B cell (primary cell): ENCODE measurements around the gene MGST2. TPM values are rescaled to one million over a fixed set of nuclear protein-coding genes. Genes with fewer than 3 reads are reported as not detected.

Experiments used
- ATAC-seq: fragments of 200-7000 bp; cut with Tn5 transposase; one replicate; pipeline ENCODE4 v1.10.0; 2021; ENCODE audit warnings: low read depth, mild to moderate bottlenecking, moderate number of reproducible peaks, moderate library complexity
- CTCF ChIA-PET: fragments of 350-600 bp; sonication (Branson Sonifier 250); formaldehyde crosslinking; loops from one replicate; lab custom pipeline; 2021; ENCODE audit warnings: antibody characterized with exemption, inconsistent platforms; lab: Charles Lee
- POLR2A ChIA-PET: fragments of 350-600 bp; sonication (Branson Sonifier 250); formaldehyde crosslinking; loops from one replicate; lab custom pipeline; 2021; ENCODE audit warnings: antibody characterized with exemption; lab: Charles Lee
- DNase-seq: peaks from one replicate; pipeline ENCODE4 v3.0.0; 2013
- H2AFZ ChIP-seq: 2 replicates; pipeline ENCODE4 v1.6.1; 2012; ENCODE audit warnings: mild to moderate bottlenecking, low read depth, low read length; ENCODE audit not compliant: insufficient read depth, poor library complexity, severe bottlenecking
- H3K27ac ChIP-seq, 2 donors: 1 replicate in 1 of 2; 2 replicates in 1 of 2; pipeline ENCODE4 v1.5.1; 2012 to 2013; ENCODE audit warnings: low read length in 2 of 2, mild to moderate bottlenecking in 2 of 2, moderate library complexity in 1 of 2
- H3K27me3 ChIP-seq, 4 experiments: fragments of 200-600 bp in 1 of 4; sonication (generic) in 1 of 4; replicated peaks in 1 of 4; 1 replicate in 2 of 4; 2 replicates in 2 of 4; pipeline versions ENCODE4 v1.6.1 to v1.7.0; 2013 to 2016; ENCODE audit warnings: low read length in 3 of 4, mild to moderate bottlenecking in 2 of 4, mixed read lengths in 1 of 4, moderate library complexity in 1 of 4; ENCODE audit not compliant: insufficient read depth in 4 of 4, control insufficient read depth in 3 of 4; ENCODE audit errors: control extremely low read depth in 1 of 4
- H3K36me3 ChIP-seq, 2 experiments: replicated peaks in 1 of 2; 1 replicate in 1 of 2; 2 replicates in 1 of 2; pipeline versions ENCODE4 v1.6.1 to v1.7.1; 2013; ENCODE audit warnings: low read length in 1 of 2; ENCODE audit not compliant: insufficient read depth in 2 of 2, control insufficient read depth in 1 of 2; ENCODE audit errors: control extremely low read depth in 1 of 2, extremely low read depth in 1 of 2
- H3K4me1 ChIP-seq, 2 donors: fragments of 200-600 bp in 1 of 2; sonication (generic) in 1 of 2; 1 replicate in 1 of 2; 2 replicates in 1 of 2; pipeline versions ENCODE4 v1.5.1 to v1.6.1; 2013 to 2017; ENCODE audit warnings: low read length in 2 of 2; ENCODE audit not compliant: control insufficient read depth in 2 of 2, insufficient read depth in 2 of 2
- H3K4me2 ChIP-seq: replicated peaks from 2 replicates; pipeline ENCODE3; 2012; ENCODE audit warnings: mild to moderate bottlenecking, low read depth, low read length; ENCODE audit not compliant: poor library complexity, severe bottlenecking
- H3K4me3 ChIP-seq, 5 experiments: fragments of 200-600 bp in 1 of 5; sonication (generic) in 1 of 5; 1 replicate in 3 of 5; 2 replicates in 2 of 5; pipeline versions ENCODE4 v1.5.1 to v1.7.0; 2011 to 2016; ENCODE audit warnings: low read length in 4 of 5, mild to moderate bottlenecking in 4 of 5, low read depth in 2 of 5, control low read depth in 1 of 5, moderate library complexity in 1 of 5; ENCODE audit not compliant: insufficient read depth in 1 of 5; ENCODE audit errors: control extremely low read depth in 1 of 5, extremely low read depth in 1 of 5
- H3K79me2 ChIP-seq: fragments of 200-600 bp; sonication (generic); one replicate; pipeline ENCODE4 v1.6.0; 2016; ENCODE audit warnings: low read length; ENCODE audit not compliant: control insufficient read depth, insufficient read depth
- H3K9ac ChIP-seq: fragments of 200-600 bp; sonication (generic); 2 replicates; pipeline ENCODE4 v1.6.1; 2017; ENCODE audit warnings: mild to moderate bottlenecking, low read length, moderate library complexity
- H3K9me3 ChIP-seq, 3 donors: one replicate each; pipeline versions ENCODE4 v1.6.1 to v1.7.1; 2013; ENCODE audit warnings: low read length in 2 of 3; ENCODE audit not compliant: control insufficient read depth in 2 of 3, insufficient read depth in 1 of 3; ENCODE audit errors: control extremely low read depth in 1 of 3
- H4K20me1 ChIP-seq: 2 replicates; pipeline ENCODE4 v1.6.0; 2012; ENCODE audit warnings: mild to moderate bottlenecking, low read length; ENCODE audit not compliant: insufficient read depth, control insufficient read depth, poor library complexity, severe bottlenecking
- H3K27ac Mint-ChIP-seq: one replicate; pipeline ENCODE4 v1.8.0; 2021; ENCODE audit warnings: mixed read lengths
- H3K27me3 Mint-ChIP-seq: one replicate; pipeline ENCODE4 v1.8.0; 2021; ENCODE audit warnings: mixed read lengths
- H3K4me1 Mint-ChIP-seq: one replicate; pipeline ENCODE4 v1.8.0; 2021; ENCODE audit warnings: mixed read lengths
- H3K4me3 Mint-ChIP-seq: one replicate; pipeline ENCODE4 v1.8.0; 2021; ENCODE audit warnings: mixed read lengths
- H3K9me3 Mint-ChIP-seq: one replicate; pipeline ENCODE4 v1.8.0; 2022; ENCODE audit warnings: mixed read lengths; ENCODE audit not compliant: insufficient read depth
- EZH2 ChIP-seq: IDR thresholded peaks from 2 replicates; pipeline ENCODE4 v1.6.1; 2012; ENCODE audit warnings: borderline replicate concordance, low read depth, mild to moderate bottlenecking, moderate library complexity, low read length; ENCODE audit not compliant: insufficient read depth, poor library complexity, severe bottlenecking
- WGBS: methylation state at CpG from one replicate; pipeline ENCODE4 v1.1.5; 2013; ENCODE audit warnings: missing lambda C conversion rate; ENCODE audit not compliant: insufficient coverage; 5-methylcytosine and 5-hydroxymethylcytosine counted together
- intact Hi-C: fragments of 100-400 bp; cut with micrococcal nuclease; formaldehyde crosslinking; loops from one replicate; pipeline ENCODE4 v1.10.0; 2022
- polyA plus RNA-seq: library from polyadenylated mRNA; depleted of rRNA; stranded (reverse); fragments of >200 nt; gene quantifications from 2 replicates; pipeline ENCODE4 v1.2.3, GENCODE V29; 2012
- total RNA-seq, 2 donors: library from RNA; stranded (reverse); fragments of 120-200 nt in 1 of 2; gene quantifications; 1 replicate in 1 of 2; 2 replicates in 1 of 2; pipeline versions ENCODE4 v1.2.3 to v1.2.4, GENCODE V29; 2013 to 2022
- TF ChIP-seq, protein P1 (sequence below): fragments of 200-600 bp; IDR thresholded peaks from one replicate; pipeline ENCODE4 v1.8.0; 2022; ENCODE audit warnings: antibody characterized with exemption, mild to moderate bottlenecking

MGST2 gene
- total and polyA plus RNA-seq, 2 donors (not counting 1 experiment from before 2014, with no cell fraction given): 0.81 to 3.4 TPM

DNA sequence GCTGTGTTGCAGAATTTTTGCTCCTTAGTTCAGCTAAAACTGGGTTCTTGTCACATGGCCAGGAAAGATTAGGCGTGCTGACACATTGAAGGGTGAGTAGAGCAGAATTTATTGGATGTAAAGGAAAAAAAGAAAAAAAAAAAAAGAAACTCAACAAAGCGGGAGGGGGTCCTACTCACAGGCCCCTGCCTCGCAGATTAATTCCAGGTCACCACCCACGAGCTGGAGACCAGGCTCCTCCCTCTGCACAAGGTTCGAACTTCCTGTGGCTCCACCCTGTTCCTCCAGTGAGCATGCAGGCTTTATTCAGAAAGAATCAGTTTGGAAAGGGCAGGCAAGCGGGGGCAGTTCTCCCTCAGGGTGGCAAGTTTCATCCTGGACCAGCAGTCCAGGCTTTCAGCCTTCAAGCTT is 17.1 kb downstream of the MGST2 start:
- ATAC-seq: no peak
- ChIA-PET CTCF (interaction anchor here (0.7 to 1.7 kb wide), 2 partner anchors 25 to 1125 kb away, joined by 3 to 8 read pairs; no protein-coding TSS in a partner anchor), POLR2A (no interaction called here)
- no peaks in the 10 kb centered on the region for H3K9me3 Mint-ChIP-seq
- H3K4me3 Mint-ChIP-seq: no peak overlapping the region
- Histone ChIP-seq H3K4me1 (no peaks in the 10 kb centered on the region), H2AFZ (no peak overlapping the region), H3K27ac (no peak overlapping the region), H3K79me2 (no peaks in the 10 kb centered on the region), H3K4me3 (no peak overlapping the region), H3K36me3 (no peaks in the 10 kb centered on the region), H3K27me3 (no peaks in the 10 kb centered on the region), H3K4me2 (no peak overlapping the region), H3K9me3 (no peaks in the 10 kb centered on the region), H3K9ac (no peak overlapping the region), H4K20me1 (no peaks in the 10 kb centered on the region)
- no peak for DNase-seq
- no peaks in the 10 kb centered on the region for H3K4me1 Mint-ChIP-seq
- 87% methylated on average over 3 of the region's 6 CpGs for WGBS
- no peaks in the 10 kb centered on the region for H3K27me3 Mint-ChIP-seq
- no peak overlapping the region for H3K27ac Mint-ChIP-seq
- intact Hi-C loops: no loop called here
- TF ChIP-seq, protein P1, sequence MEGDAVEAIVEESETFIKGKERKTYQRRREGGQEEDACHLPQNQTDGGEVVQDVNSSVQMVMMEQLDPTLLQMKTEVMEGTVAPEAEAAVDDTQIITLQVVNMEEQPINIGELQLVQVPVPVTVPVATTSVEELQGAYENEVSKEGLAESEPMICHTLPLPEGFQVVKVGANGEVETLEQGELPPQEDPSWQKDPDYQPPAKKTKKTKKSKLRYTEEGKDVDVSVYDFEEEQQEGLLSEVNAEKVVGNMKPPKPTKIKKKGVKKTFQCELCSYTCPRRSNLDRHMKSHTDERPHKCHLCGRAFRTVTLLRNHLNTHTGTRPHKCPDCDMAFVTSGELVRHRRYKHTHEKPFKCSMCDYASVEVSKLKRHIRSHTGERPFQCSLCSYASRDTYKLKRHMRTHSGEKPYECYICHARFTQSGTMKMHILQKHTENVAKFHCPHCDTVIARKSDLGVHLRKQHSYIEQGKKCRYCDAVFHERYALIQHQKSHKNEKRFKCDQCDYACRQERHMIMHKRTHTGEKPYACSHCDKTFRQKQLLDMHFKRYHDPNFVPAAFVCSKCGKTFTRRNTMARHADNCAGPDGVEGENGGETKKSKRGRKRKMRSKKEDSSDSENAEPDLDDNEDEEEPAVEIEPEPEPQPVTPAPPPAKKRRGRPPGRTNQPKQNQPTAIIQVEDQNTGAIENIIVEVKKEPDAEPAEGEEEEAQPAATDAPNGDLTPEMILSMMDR: no peak

DNA sequence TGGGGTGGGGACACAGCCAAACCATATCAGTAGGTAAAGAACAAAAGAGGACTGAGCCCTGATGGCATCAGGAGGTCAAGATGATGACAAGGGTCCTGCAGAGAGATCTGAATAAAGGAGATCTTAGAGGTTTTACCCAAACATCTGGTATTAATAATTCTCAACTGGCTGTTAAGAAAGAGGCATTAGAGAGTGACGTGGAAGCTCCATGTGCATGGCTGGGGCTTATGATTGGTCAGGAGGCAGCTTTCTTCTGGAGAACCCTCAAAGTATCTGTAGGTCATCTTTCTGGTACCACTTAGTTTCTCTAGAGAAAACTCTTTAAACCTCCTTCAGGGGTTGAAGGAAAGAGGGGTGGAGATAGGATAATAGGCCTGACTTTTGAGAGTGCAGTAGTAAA is 18.7 kb downstream of the MGST2 start:
- no peaks in the 10 kb centered on the region for H3K27me3 Mint-ChIP-seq
- H3K4me3 Mint-ChIP-seq: no peak overlapping the region
- no peaks in the 10 kb centered on the region for H3K27me3 ChIP-seq
- no CpG with 5 or more reads among the region's 1 CpG for WGBS
- no peaks in the 10 kb centered on the region for H3K9me3 ChIP-seq
- intact Hi-C loops: no loop called here
- POLR2A ChIA-PET: interaction anchor here (0.5 kb wide), 1 partner anchor 26 kb away, joined by 4 read pairs; no protein-coding TSS in a partner anchor
- no peaks in the 10 kb centered on the region for H3K4me1 Mint-ChIP-seq
- no peak overlapping the region for H3K4me3 ChIP-seq
- H3K4me1 ChIP-seq: no peaks in the 10 kb centered on the region
- CTCF ChIA-PET: interaction anchor here (0.6 to 1.7 kb wide), 3 partner anchors 12 to 490 kb away, joined by 4 to 8 read pairs (median 4); no protein-coding TSS in a partner anchor
- H3K4me2 ChIP-seq: no peak overlapping the region
- H3K27ac Mint-ChIP-seq: no peak overlapping the region
- DNase-seq (no peak), ATAC-seq (no peak)
- H3K27ac ChIP-seq: no peak overlapping the region
- H3K9ac ChIP-seq: no peak overlapping the region
- H2AFZ ChIP-seq: no peak overlapping the region
- no peaks in the 10 kb centered on the region for H3K36me3 ChIP-seq
- no peaks in the 10 kb centered on the region for H3K79me2 ChIP-seq
- no peaks in the 10 kb centered on the region for H4K20me1 ChIP-seq
- H3K9me3 Mint-ChIP-seq: no peaks in the 10 kb centered on the region
- TF ChIP-seq EZH2: no peak
- TF ChIP-seq, protein P1: no peak
